Panc1 (cell line): Measurements from ENCODE around the gene GRID2.

Experiments
- POLR2AphosphoS5 ChIP-seq: IDR thresholded peaks from 2 replicates; pipeline ENCODE4 v1.6.1; 2012; ENCODE audit warnings: mild to moderate bottlenecking, low read depth, low read length, moderate library complexity
- TF ChIP-seq, protein P1 (sequence below): fragments of 450-650 bp; IDR thresholded peaks from 2 replicates; pipeline ENCODE4 v1.5.1; 2017; ENCODE audit warnings: mild to moderate bottlenecking

GRCh38 chr4:93394545-93395081 lies 1090.8 kb downstream of the GRID2 start:
- TF ChIP-seq, protein P1, sequence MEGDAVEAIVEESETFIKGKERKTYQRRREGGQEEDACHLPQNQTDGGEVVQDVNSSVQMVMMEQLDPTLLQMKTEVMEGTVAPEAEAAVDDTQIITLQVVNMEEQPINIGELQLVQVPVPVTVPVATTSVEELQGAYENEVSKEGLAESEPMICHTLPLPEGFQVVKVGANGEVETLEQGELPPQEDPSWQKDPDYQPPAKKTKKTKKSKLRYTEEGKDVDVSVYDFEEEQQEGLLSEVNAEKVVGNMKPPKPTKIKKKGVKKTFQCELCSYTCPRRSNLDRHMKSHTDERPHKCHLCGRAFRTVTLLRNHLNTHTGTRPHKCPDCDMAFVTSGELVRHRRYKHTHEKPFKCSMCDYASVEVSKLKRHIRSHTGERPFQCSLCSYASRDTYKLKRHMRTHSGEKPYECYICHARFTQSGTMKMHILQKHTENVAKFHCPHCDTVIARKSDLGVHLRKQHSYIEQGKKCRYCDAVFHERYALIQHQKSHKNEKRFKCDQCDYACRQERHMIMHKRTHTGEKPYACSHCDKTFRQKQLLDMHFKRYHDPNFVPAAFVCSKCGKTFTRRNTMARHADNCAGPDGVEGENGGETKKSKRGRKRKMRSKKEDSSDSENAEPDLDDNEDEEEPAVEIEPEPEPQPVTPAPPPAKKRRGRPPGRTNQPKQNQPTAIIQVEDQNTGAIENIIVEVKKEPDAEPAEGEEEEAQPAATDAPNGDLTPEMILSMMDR = no peak
- TF ChIP-seq POLR2AphosphoS5 = no peak
